Mesendoderm (in vitro differentiated cells): ENCODE results near the gene IGF1R.

Experiments
- DNase-seq: peaks from one replicate; pipeline ENCODE4 v3.0.0; 2013
- H2AK5ac ChIP-seq: 2 replicates; pipeline ENCODE4 v1.6.1; 2013; ENCODE audit warnings: low read length, inconsistent platforms
- H2BK120ac ChIP-seq: 2 replicates; pipeline ENCODE4 v1.6.1; 2013; ENCODE audit warnings: low read depth, mild to moderate bottlenecking, low read length, moderate library complexity, mixed read lengths
- H2BK15ac ChIP-seq: replicated peaks from 2 replicates; pipeline ENCODE4 v1.6.1; 2013; ENCODE audit warnings: low read depth, mild to moderate bottlenecking, moderate library complexity
- H2BK5ac ChIP-seq: 2 replicates; pipeline ENCODE4 v1.6.1; 2013; ENCODE audit warnings: low read length, inconsistent platforms
- H3K18ac ChIP-seq: 2 replicates; pipeline ENCODE4 v1.6.1; 2013; ENCODE audit warnings: mild to moderate bottlenecking, low read length, mixed read lengths
- H3K23ac ChIP-seq: one replicate; pipeline ENCODE4 v1.6.1; 2013; ENCODE audit warnings: low read length
- H3K27ac ChIP-seq: 2 replicates; pipeline ENCODE4 v1.5.1; 2013; ENCODE audit warnings: low read depth, mild to moderate bottlenecking, inconsistent platforms, low read length, moderate library complexity
- H3K27me3 ChIP-seq: 2 replicates; pipeline ENCODE4 v1.6.1; 2013; ENCODE audit warnings: low read length, control low read depth, mild to moderate bottlenecking, inconsistent platforms; ENCODE audit not compliant: insufficient read depth, poor library complexity
- H3K36me3 ChIP-seq: 2 replicates; pipeline ENCODE4 v1.6.1; 2013; ENCODE audit warnings: low read length, inconsistent platforms; ENCODE audit not compliant: control insufficient read depth, insufficient read depth
- H3K4ac ChIP-seq: one replicate; pipeline ENCODE4 v1.6.1; 2013; ENCODE audit warnings: low read depth, mild to moderate bottlenecking, low read length, moderate library complexity
- H3K4me1 ChIP-seq: 2 replicates; pipeline ENCODE4 v1.6.1; 2013; ENCODE audit warnings: low read depth, low read length, inconsistent platforms; ENCODE audit not compliant: control insufficient read depth
- H3K4me2 ChIP-seq: 2 replicates; pipeline ENCODE4 v1.6.1; 2013; ENCODE audit warnings: low read length
- H3K4me3 ChIP-seq: 2 replicates; pipeline ENCODE4 v1.5.1; 2013; ENCODE audit warnings: mild to moderate bottlenecking, low read length
- H3K56ac ChIP-seq: one replicate; pipeline ENCODE4 v1.6.1; 2013; ENCODE audit warnings: low read length
- H3K79me1 ChIP-seq: 2 replicates; pipeline ENCODE4 v1.6.1; 2013; ENCODE audit warnings: low read length, inconsistent platforms
- H3K79me2 ChIP-seq: 2 replicates; pipeline ENCODE4 v1.6.1; 2013; ENCODE audit warnings: mild to moderate bottlenecking, low read length; ENCODE audit not compliant: control insufficient read depth, insufficient read depth
- H3K9ac ChIP-seq: 2 replicates; pipeline ENCODE4 v1.6.1; 2013; ENCODE audit warnings: low read length, inconsistent platforms
- H4K5ac ChIP-seq: one replicate; pipeline ENCODE4 v1.6.1; 2013; ENCODE audit warnings: low read length
- H4K8ac ChIP-seq: one replicate; pipeline ENCODE4 v1.6.1; 2013; ENCODE audit warnings: low read depth, mild to moderate bottlenecking, control low read depth, low read length, moderate library complexity
- WGBS: extraction: QIAGEN DNeasy Blood & Tissue Kit; methylation state at CpG from one replicate; pipeline ENCODE4 v1.1.7; 2013; ENCODE audit warnings: low lambda C conversion rate, missing lambda C conversion rate; ENCODE audit not compliant: insufficient coverage; ENCODE audit errors: extremely low coverage; 5-methylcytosine and 5-hydroxymethylcytosine counted together

The IGF1R gene

GRCh38 chr15:98705070-98705469 lies 56.7 kb downstream of the IGF1R start:
- Histone ChIP-seq H4K5ac (no peak overlapping the region), H2BK15ac (no peak overlapping the region), H3K4me3 (no peak overlapping the region), H3K79me2 (peaks cover 90% of the 10 kb centered on the region), H3K4me1 (peaks cover 3% of the 10 kb centered on the region), H4K8ac (no peak overlapping the region), H3K36me3 (no peaks in the 10 kb centered on the region), H2BK5ac (no peak overlapping the region), H3K79me1 (peaks cover 27% of the 10 kb centered on the region), H3K9ac (no peak overlapping the region), H3K27ac (no peak overlapping the region), H3K4me2 (no peak overlapping the region), H3K27me3 (no peaks in the 10 kb centered on the region), H2AK5ac (no peak overlapping the region), H2BK120ac (no peak overlapping the region), H3K18ac (no peak overlapping the region), H3K23ac (no peak overlapping the region), H3K56ac (no peak overlapping the region), H3K4ac (no peak overlapping the region)
- DNase-seq: no peak
- no CpG with 5 or more reads among the region's 4 CpGs for WGBS

- H3K56ac ChIP-seq: no peak overlapping the region
- DNase-seq: no peak
- H3K4me3 ChIP-seq: no peak overlapping the region
- no peak overlapping the region for H3K18ac ChIP-seq
- H3K4me1 ChIP-seq: peaks cover 3% of the 10 kb centered on the region
- no peak overlapping the region for H3K9ac ChIP-seq
- H4K8ac ChIP-seq: no peak overlapping the region
- no peak overlapping the region for H2AK5ac ChIP-seq
- H3K79me2 ChIP-seq: peaks cover 91% of the 10 kb centered on the region
- WGBS: no CpG with 5 or more reads among the region's 1 CpG
- no peak overlapping the region for H3K4me2 ChIP-seq
- no peak overlapping the region for H4K5ac ChIP-seq
- no peak overlapping the region for H2BK120ac ChIP-seq
- no peaks in the 10 kb centered on the region for H3K36me3 ChIP-seq
- H2BK15ac ChIP-seq: no peak overlapping the region
- no peak overlapping the region for H2BK5ac ChIP-seq
- no peak overlapping the region for H3K4ac ChIP-seq
- peaks cover 22% of the 10 kb centered on the region for H3K79me1 ChIP-seq
- H3K27ac ChIP-seq: no peak overlapping the region
- no peak overlapping the region for H3K23ac ChIP-seq
- H3K27me3 ChIP-seq: no peaks in the 10 kb centered on the region
Observed at GRCh38 chr15:98706387-98706786, 58.0 kb downstream of the IGF1R start.

- peaks cover 92% of the 10 kb centered on the region for H3K79me2 ChIP-seq
- H3K23ac ChIP-seq: no peak overlapping the region
- H4K5ac ChIP-seq: no peak overlapping the region
- no peak overlapping the region for H3K56ac ChIP-seq
- no peak overlapping the region for H2BK120ac ChIP-seq
- no peak overlapping the region for H4K8ac ChIP-seq
- no peak overlapping the region for H3K4ac ChIP-seq
- H3K36me3 ChIP-seq: no peaks in the 10 kb centered on the region
- H3K4me3 ChIP-seq: no peak overlapping the region
- H2BK5ac ChIP-seq: no peak overlapping the region
- no peak overlapping the region for H3K18ac ChIP-seq
- no peak overlapping the region for H3K27ac ChIP-seq
- no peak for DNase-seq
- H2AK5ac ChIP-seq: no peak overlapping the region
- no peaks in the 10 kb centered on the region for H3K27me3 ChIP-seq
- peaks cover 3% of the 10 kb centered on the region for H3K4me1 ChIP-seq
- peaks cover 22% of the 10 kb centered on the region for H3K79me1 ChIP-seq
- H3K9ac ChIP-seq: no peak overlapping the region
- no peak overlapping the region for H3K4me2 ChIP-seq
- WGBS: no CpG with 5 or more reads among the region's 13 CpGs
- H2BK15ac ChIP-seq: no peak overlapping the region
Observed at GRCh38 chr15:98706986-98707385, 58.6 kb downstream of the IGF1R start.

- Histone ChIP-seq H3K36me3 (no peaks in the 10 kb centered on the region), H3K27ac (no peak overlapping the region), H3K18ac (no peak overlapping the region), H3K4ac (no peak overlapping the region), H4K5ac (no peak overlapping the region), H2BK120ac (no peak overlapping the region), H3K79me2 (peaks cover 92% of the 10 kb centered on the region), H2AK5ac (no peak overlapping the region), H3K4me1 (peaks cover 3% of the 10 kb centered on the region), H3K27me3 (no peaks in the 10 kb centered on the region), H3K4me2 (no peak overlapping the region), H3K56ac (no peak overlapping the region), H3K4me3 (no peak overlapping the region), H4K8ac (no peak overlapping the region), H2BK5ac (no peak overlapping the region), H3K9ac (no peak overlapping the region), H3K79me1 (peaks cover 27% of the 10 kb centered on the region), H3K23ac (no peak overlapping the region), H2BK15ac (no peak overlapping the region)
- no peak for DNase-seq
- no CpG with 5 or more reads among the region's 10 CpGs for WGBS
Observed at GRCh38 chr15:98708037-98708590, 59.8 kb downstream of the IGF1R start.

GRCh38 chr15:98711810-98712209 lies 63.5 kb downstream of the IGF1R start:
- Histone ChIP-seq H3K79me2 (peaks cover 96% of the 10 kb centered on the region), H2AK5ac (no peak overlapping the region), H3K36me3 (no peaks in the 10 kb centered on the region), H2BK15ac (no peak overlapping the region), H3K4me3 (no peak overlapping the region), H3K9ac (no peak overlapping the region), H4K5ac (no peak overlapping the region), H3K18ac (no peak overlapping the region), H3K4ac (no peak overlapping the region), H3K23ac (no peak overlapping the region), H3K4me2 (no peak overlapping the region), H2BK120ac (no peak overlapping the region), H4K8ac (no peak overlapping the region), H2BK5ac (no peak overlapping the region), H3K56ac (no peak overlapping the region), H3K79me1 (peaks cover 31% of the 10 kb centered on the region), H3K27me3 (no peaks in the 10 kb centered on the region), H3K4me1 (peaks cover 3% of the 10 kb centered on the region), H3K27ac (no peak overlapping the region)
- DNase-seq: no peak
- no CpG with 5 or more reads among the region's 2 CpGs for WGBS
